ENCODE measurements around the gene HOXA7. TPM values are rescaled to one million over a fixed set of nuclear protein-coding genes. Genes with fewer than 3 reads are reported as not detected.
A peak's percentile ranks its signal among the peaks of the same experiment; 100 is the strongest.

The HOXA7 gene
- total RNA-seq, 1 donor from 2014 or later: 1.4 TPM

DNA sequence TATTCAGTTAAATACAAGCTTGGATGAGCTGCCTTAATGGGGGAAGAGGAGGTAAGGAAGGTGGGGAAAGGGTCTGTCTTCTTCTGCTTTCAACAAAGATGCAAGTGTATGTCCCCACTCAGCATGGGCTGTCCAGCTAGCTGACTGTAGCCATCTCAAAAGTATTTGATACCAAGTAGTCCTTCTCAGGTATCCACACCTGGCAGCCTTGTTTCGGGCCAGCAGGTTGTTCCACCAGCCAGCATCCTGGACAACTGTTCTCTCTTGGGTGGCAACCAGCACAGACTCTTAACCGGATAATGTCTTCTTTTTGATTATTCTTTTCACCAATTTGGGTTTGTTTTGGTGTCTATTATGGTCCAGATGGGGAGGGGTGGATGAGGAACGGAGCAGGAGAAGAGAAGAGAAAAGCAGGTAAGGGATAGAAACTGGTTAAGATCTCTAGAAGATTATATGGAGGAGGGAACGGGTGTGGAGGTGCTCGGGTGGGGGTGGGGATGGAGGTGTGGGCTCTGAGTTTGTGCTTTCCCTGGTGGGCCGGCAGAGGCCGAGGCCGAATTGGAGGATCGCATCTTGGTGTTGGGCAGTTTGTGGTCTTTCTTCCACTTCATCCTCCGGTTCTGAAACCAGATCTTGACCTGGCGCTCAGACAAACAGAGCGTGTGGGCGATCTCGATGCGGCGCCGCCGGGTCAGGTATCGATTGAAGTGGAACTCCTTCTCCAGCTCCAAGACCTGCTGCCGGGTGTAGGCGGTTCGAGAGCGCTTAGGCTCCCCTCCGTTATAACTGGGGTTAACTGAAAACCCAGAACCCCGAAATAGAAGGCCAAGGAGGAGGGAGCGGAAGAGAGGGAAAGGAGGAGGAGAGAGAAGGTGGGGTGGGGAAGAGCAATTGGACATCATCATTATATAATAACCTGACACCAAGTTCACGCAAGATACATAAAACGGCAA, 27.4 kb downstream of the HOXA7 start:
- Mint-ChIP-seq H3K4me3 (ENCODE audit: low read depth) (peak overlapping the region; percentile 76), H3K9me3 (ENCODE audit: low read depth) (no peaks in the 10 kb centered on the region), H3K27me3 (no peaks in the 10 kb centered on the region), H3K27ac (peak overlapping the region; percentile 86), H3K4me1 (ENCODE audit: low read depth) (peaks cover 76% of the 10 kb centered on the region), H3K36me3 (ENCODE audit: insufficient read depth) (peaks cover 10% of the 10 kb centered on the region)
- DNase-seq (ENCODE audit: low spot score, unreplicated experiment): no peak
- TF ChIP-seq, protein P1, sequence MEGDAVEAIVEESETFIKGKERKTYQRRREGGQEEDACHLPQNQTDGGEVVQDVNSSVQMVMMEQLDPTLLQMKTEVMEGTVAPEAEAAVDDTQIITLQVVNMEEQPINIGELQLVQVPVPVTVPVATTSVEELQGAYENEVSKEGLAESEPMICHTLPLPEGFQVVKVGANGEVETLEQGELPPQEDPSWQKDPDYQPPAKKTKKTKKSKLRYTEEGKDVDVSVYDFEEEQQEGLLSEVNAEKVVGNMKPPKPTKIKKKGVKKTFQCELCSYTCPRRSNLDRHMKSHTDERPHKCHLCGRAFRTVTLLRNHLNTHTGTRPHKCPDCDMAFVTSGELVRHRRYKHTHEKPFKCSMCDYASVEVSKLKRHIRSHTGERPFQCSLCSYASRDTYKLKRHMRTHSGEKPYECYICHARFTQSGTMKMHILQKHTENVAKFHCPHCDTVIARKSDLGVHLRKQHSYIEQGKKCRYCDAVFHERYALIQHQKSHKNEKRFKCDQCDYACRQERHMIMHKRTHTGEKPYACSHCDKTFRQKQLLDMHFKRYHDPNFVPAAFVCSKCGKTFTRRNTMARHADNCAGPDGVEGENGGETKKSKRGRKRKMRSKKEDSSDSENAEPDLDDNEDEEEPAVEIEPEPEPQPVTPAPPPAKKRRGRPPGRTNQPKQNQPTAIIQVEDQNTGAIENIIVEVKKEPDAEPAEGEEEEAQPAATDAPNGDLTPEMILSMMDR (IDR thresholded peaks at IDR 0.05; ENCODE audit: unreplicated experiment): no peak

DNA sequence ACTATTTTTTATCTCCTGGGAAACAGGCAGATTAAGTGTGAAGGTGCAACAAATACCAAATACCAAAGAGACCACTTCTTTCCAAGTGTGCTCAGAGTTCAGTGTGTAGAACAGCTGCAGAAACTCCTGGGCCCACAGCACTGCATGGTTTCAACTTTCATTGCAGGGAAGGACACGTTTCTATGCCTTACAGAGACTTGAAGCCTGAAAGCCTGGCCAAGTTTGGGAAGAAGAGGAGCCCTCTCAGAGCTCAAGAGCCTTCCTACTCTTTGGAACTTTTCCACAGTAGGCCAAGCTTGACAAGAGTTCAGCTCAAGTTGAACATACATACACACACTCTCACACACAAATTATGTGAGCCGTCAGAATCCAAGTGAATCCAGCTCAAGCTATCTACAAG, 28.4 kb downstream of the HOXA7 start:
- H3K4me3 Mint-ChIP-seq (ENCODE audit: low read depth): peak overlapping the region; percentile 76
- TF ChIP-seq, protein P1 (IDR thresholded peaks at IDR 0.05; ENCODE audit: unreplicated experiment): no peak
- H3K27ac Mint-ChIP-seq: peak overlapping the region; percentile 7
- no peaks in the 10 kb centered on the region for H3K9me3 Mint-ChIP-seq (ENCODE audit: low read depth)
- DNase-seq (ENCODE audit: low spot score, unreplicated experiment): no peak
- H3K27me3 Mint-ChIP-seq: no peaks in the 10 kb centered on the region
- H3K4me1 Mint-ChIP-seq (ENCODE audit: low read depth): peaks cover 76% of the 10 kb centered on the region
- peaks cover 11% of the 10 kb centered on the region for H3K36me3 Mint-ChIP-seq (ENCODE audit: insufficient read depth)

DNA sequence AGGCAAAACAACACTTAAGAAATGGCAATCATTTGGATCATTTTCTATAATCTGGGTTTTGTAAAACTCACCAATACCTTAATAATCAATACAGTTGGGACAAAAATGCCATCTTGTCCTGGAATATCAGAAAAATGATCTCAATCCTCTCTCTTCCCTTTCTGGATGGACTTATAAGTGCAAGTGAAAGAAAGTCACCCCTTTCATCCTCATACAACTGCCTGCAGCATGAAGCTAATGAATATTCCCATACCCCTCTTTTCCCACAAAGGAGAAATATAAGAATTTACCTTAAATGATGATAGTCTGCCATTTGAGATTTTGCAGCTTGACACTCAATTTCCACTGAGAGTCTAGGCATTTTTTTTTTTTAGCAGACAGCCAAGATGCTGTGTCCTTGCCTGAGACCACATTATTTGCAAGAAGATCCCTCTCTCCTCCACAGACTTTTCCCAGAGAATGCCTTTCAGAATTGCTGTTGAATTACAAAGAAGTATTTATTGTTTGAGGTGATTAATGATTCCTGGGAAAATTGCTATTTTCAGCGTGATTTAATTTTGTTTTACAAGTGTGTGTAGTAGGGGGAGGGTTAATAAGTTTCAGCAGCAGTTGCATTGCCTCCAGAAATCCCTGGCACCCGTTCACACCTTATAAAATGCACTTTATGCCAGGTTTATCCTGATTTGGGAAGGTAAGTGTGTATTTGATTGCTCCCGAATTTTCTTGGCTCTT, 29.7 kb downstream of the HOXA7 start:
- DNase-seq (ENCODE audit: low spot score, unreplicated experiment): no peak
- Mint-ChIP-seq H3K4me1 (ENCODE audit: low read depth) (peaks cover 78% of the 10 kb centered on the region), H3K9me3 (ENCODE audit: low read depth) (no peaks in the 10 kb centered on the region), H3K36me3 (ENCODE audit: insufficient read depth) (peaks cover 11% of the 10 kb centered on the region), H3K27ac (no peak overlapping the region), H3K4me3 (ENCODE audit: low read depth) (peak overlapping the region; percentile 53), H3K27me3 (no peaks in the 10 kb centered on the region)
- TF ChIP-seq, protein P1 (IDR thresholded peaks at IDR 0.05; ENCODE audit: unreplicated experiment): no peak

DNA sequence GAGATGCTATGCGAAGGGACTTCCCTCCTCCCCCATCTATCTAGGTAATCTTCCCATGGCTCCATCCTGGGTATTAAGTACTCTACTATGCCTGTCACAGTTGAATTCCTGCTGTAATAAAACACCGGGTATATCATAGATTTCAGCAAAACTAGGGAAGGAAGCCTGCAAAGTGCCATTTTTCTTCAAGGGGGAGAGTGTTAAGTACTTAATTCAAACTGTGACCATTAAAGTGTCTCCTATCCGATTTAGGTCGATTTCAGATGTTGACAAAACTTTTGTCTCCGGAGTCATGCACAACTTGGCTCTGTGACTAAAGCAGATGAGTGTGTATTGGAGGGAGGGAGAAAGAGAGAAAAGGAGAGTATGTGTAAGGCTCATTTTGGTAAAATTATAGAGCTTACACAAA, 30.5 kb downstream of the HOXA7 start:
- Mint-ChIP-seq H3K4me3 (ENCODE audit: low read depth) (peak overlapping the region; percentile 97), H3K9me3 (ENCODE audit: low read depth) (no peaks in the 10 kb centered on the region), H3K36me3 (ENCODE audit: insufficient read depth) (peaks cover 11% of the 10 kb centered on the region), H3K27me3 (no peaks in the 10 kb centered on the region), H3K4me1 (ENCODE audit: low read depth) (peaks cover 77% of the 10 kb centered on the region), H3K27ac (peak overlapping the region; percentile 74)
- DNase-seq (ENCODE audit: low spot score, unreplicated experiment): no peak
- TF ChIP-seq, protein P1 (IDR thresholded peaks at IDR 0.05; ENCODE audit: unreplicated experiment): no peak

All from progenitor cell of endocrine pancreas (in vitro differentiated cells).